Measurements from ENCODE around the gene LRRC37A.
"Not testable (repeated sequence)": the region's sequence is repeated elsewhere in the genome, so short reads cannot be mapped to it uniquely, and the experiment has no call there.

LRRC37A gene

GRCh38 chr17:46266656-46267544 lies 28.0 kb upstream of the LRRC37A start:
- Histone ChIP-seq H3K27ac (ENCODE audit: low read depth, low read length) (peak overlapping the region; percentile 36), H3K27me3 (ENCODE audit: control insufficient read depth in 1 of 2, insufficient read depth in 2 of 2, low read length in 2 of 2) (peaks cover 0 to 9% of the 10 kb centered on the region in 2 donors), H3K4me3 (ENCODE audit: low read depth in 1 of 2, low read length in 2 of 2) (peak overlapping the region; percentile 80 to 86), H3K36me3 (ENCODE audit: control insufficient read depth in 1 of 2, insufficient read depth in 2 of 2, low read length in 2 of 2) (no peaks in the 10 kb centered on the region), H3K9ac (ENCODE audit: low read depth in 1 of 2, low read length in 2 of 2) (peak overlapping the region; percentile 71 to 74), H3K9me3 (ENCODE audit: control insufficient read depth in 1 of 2, low read length in 2 of 2) (no peaks in the 10 kb centered on the region), H3K4me1 (ENCODE audit: control insufficient read depth in 1 of 2, insufficient read depth in 2 of 2, low read length in 2 of 2) (peaks cover 10 to 13% of the 10 kb centered on the region in 2 donors)

GRCh38 chr17:46270032-46270431 lies 24.9 kb upstream of the LRRC37A start:
- Histone ChIP-seq H3K9me3 (ENCODE audit: control insufficient read depth in 1 of 2, low read length in 2 of 2) (no peaks in the 10 kb centered on the region), H3K4me1 (ENCODE audit: control insufficient read depth in 1 of 2, insufficient read depth in 2 of 2, low read length in 2 of 2) (peaks cover 10 to 13% of the 10 kb centered on the region in 2 donors), H3K36me3 (ENCODE audit: control insufficient read depth in 1 of 2, insufficient read depth in 2 of 2, low read length in 2 of 2) (no peaks in the 10 kb centered on the region)

GRCh38 chr17:46273541-46274236 lies 21.2 kb upstream of the LRRC37A start:
- no peak overlapping the region for H3K9ac ChIP-seq (ENCODE audit: low read depth in 1 of 2, low read length in 2 of 2)
- H3K4me3 ChIP-seq (ENCODE audit: low read depth in 1 of 2, low read length in 2 of 2): no peak overlapping the region
- H3K36me3 ChIP-seq (ENCODE audit: control insufficient read depth in 1 of 2, insufficient read depth in 2 of 2, low read length in 2 of 2): no peaks in the 10 kb centered on the region
- no peaks in the 10 kb centered on the region for H3K9me3 ChIP-seq (ENCODE audit: control insufficient read depth in 1 of 2, low read length in 2 of 2)
- no peaks in the 10 kb centered on the region for H3K27me3 ChIP-seq (ENCODE audit: control insufficient read depth in 1 of 2, insufficient read depth in 2 of 2, low read length in 2 of 2)
- H3K4me1 ChIP-seq (ENCODE audit: control insufficient read depth in 1 of 2, insufficient read depth in 2 of 2, low read length in 2 of 2): peaks cover 0 to 6% of the 10 kb centered on the region in 2 donors
- no peak overlapping the region for H3K27ac ChIP-seq (ENCODE audit: low read depth, low read length)

More at GRCh38 chr17:46270032-46270431, 24.9 kb upstream of the LRRC37A start:
- peaks cover 0 to 9% of the 10 kb centered on the region in 2 donors for H3K27me3 ChIP-seq (ENCODE audit: control insufficient read depth in 1 of 2, insufficient read depth in 2 of 2, low read length in 2 of 2)
- no peak overlapping the region for H3K27ac ChIP-seq (ENCODE audit: low read depth, low read length)
- no peak overlapping the region for H3K9ac ChIP-seq (ENCODE audit: low read depth in 1 of 2, low read length in 2 of 2)
- H3K4me3 ChIP-seq (ENCODE audit: low read depth in 1 of 2, low read length in 2 of 2): no peak overlapping the region

- Histone ChIP-seq H3K4me3 (ENCODE audit: low read depth in 1 of 2, low read length in 2 of 2) (no peak overlapping the region), H3K9me3 (ENCODE audit: control insufficient read depth in 1 of 2, low read length in 2 of 2) (no peaks in the 10 kb centered on the region), H3K4me1 (ENCODE audit: control insufficient read depth in 1 of 2, insufficient read depth in 2 of 2, low read length in 2 of 2) (peaks cover 0 to 4% of the 10 kb centered on the region in 2 donors), H3K27me3 (ENCODE audit: control insufficient read depth in 1 of 2, insufficient read depth in 2 of 2, low read length in 2 of 2) (no peaks in the 10 kb centered on the region), H3K27ac (ENCODE audit: low read depth, low read length) (no peak overlapping the region), H3K9ac (ENCODE audit: low read depth in 1 of 2, low read length in 2 of 2) (no peak overlapping the region), H3K36me3 (ENCODE audit: control insufficient read depth in 1 of 2, insufficient read depth in 2 of 2, low read length in 2 of 2) (no peaks in the 10 kb centered on the region)
These were observed 20.7 kb upstream of the LRRC37A start for GRCh38 chr17:46274238-46274637.

GRCh38 chr17:46276728-46277479 lies 18.0 kb upstream of the LRRC37A start:
- H3K4me1 ChIP-seq (ENCODE audit: control insufficient read depth in 1 of 2, insufficient read depth in 2 of 2, low read length in 2 of 2); H3K4me3 ChIP-seq (ENCODE audit: low read depth in 1 of 2, low read length in 2 of 2); H3K9me3 ChIP-seq (ENCODE audit: control insufficient read depth in 1 of 2, low read length in 2 of 2); H3K36me3 ChIP-seq (ENCODE audit: control insufficient read depth in 1 of 2, insufficient read depth in 2 of 2, low read length in 2 of 2); H3K9ac ChIP-seq (ENCODE audit: low read depth in 1 of 2, low read length in 2 of 2); H3K27ac ChIP-seq (ENCODE audit: low read depth, low read length); H3K27me3 ChIP-seq (ENCODE audit: control insufficient read depth in 1 of 2, insufficient read depth in 2 of 2, low read length in 2 of 2): not testable (repeated sequence)

GRCh38 chr17:46281336-46281735 lies 13.6 kb upstream of the LRRC37A start:
- H3K36me3 ChIP-seq (ENCODE audit: control insufficient read depth in 1 of 2, insufficient read depth in 2 of 2, low read length in 2 of 2); H3K9ac ChIP-seq (ENCODE audit: low read depth in 1 of 2, low read length in 2 of 2); H3K27ac ChIP-seq (ENCODE audit: low read depth, low read length); H3K27me3 ChIP-seq (ENCODE audit: control insufficient read depth in 1 of 2, insufficient read depth in 2 of 2, low read length in 2 of 2); H3K9me3 ChIP-seq (ENCODE audit: control insufficient read depth in 1 of 2, low read length in 2 of 2); H3K4me3 ChIP-seq (ENCODE audit: low read depth in 1 of 2, low read length in 2 of 2); H3K4me1 ChIP-seq (ENCODE audit: control insufficient read depth in 1 of 2, insufficient read depth in 2 of 2, low read length in 2 of 2): not testable (repeated sequence)

GRCh38 chr17:46282635-46283034 lies 12.3 kb upstream of the LRRC37A start:
- not testable (repeated sequence) for H3K4me3 ChIP-seq (ENCODE audit: low read depth in 1 of 2, low read length in 2 of 2); H3K4me1 ChIP-seq (ENCODE audit: control insufficient read depth in 1 of 2, insufficient read depth in 2 of 2, low read length in 2 of 2); H3K27ac ChIP-seq (ENCODE audit: low read depth, low read length); H3K36me3 ChIP-seq (ENCODE audit: control insufficient read depth in 1 of 2, insufficient read depth in 2 of 2, low read length in 2 of 2); H3K27me3 ChIP-seq (ENCODE audit: control insufficient read depth in 1 of 2, insufficient read depth in 2 of 2, low read length in 2 of 2); H3K9me3 ChIP-seq (ENCODE audit: control insufficient read depth in 1 of 2, low read length in 2 of 2); H3K9ac ChIP-seq (ENCODE audit: low read depth in 1 of 2, low read length in 2 of 2)

GRCh38 chr17:46284467-46284866 lies 10.5 kb upstream of the LRRC37A start:
- not testable (repeated sequence) for H3K4me3 ChIP-seq (ENCODE audit: low read depth in 1 of 2, low read length in 2 of 2); H3K36me3 ChIP-seq (ENCODE audit: control insufficient read depth in 1 of 2, insufficient read depth in 2 of 2, low read length in 2 of 2); H3K27ac ChIP-seq (ENCODE audit: low read depth, low read length); H3K27me3 ChIP-seq (ENCODE audit: control insufficient read depth in 1 of 2, insufficient read depth in 2 of 2, low read length in 2 of 2); H3K9ac ChIP-seq (ENCODE audit: low read depth in 1 of 2, low read length in 2 of 2); H3K9me3 ChIP-seq (ENCODE audit: control insufficient read depth in 1 of 2, low read length in 2 of 2); H3K4me1 ChIP-seq (ENCODE audit: control insufficient read depth in 1 of 2, insufficient read depth in 2 of 2, low read length in 2 of 2)

GRCh38 chr17:46285500-46285899 lies 9.4 kb upstream of the LRRC37A start:
- H3K27ac ChIP-seq (ENCODE audit: low read depth, low read length); H3K9ac ChIP-seq (ENCODE audit: low read depth in 1 of 2, low read length in 2 of 2); H3K4me1 ChIP-seq (ENCODE audit: control insufficient read depth in 1 of 2, insufficient read depth in 2 of 2, low read length in 2 of 2); H3K27me3 ChIP-seq (ENCODE audit: control insufficient read depth in 1 of 2, insufficient read depth in 2 of 2, low read length in 2 of 2); H3K9me3 ChIP-seq (ENCODE audit: control insufficient read depth in 1 of 2, low read length in 2 of 2); H3K4me3 ChIP-seq (ENCODE audit: low read depth in 1 of 2, low read length in 2 of 2); H3K36me3 ChIP-seq (ENCODE audit: control insufficient read depth in 1 of 2, insufficient read depth in 2 of 2, low read length in 2 of 2): not testable (repeated sequence)

- H3K27ac ChIP-seq (ENCODE audit: low read depth, low read length); H3K4me1 ChIP-seq (ENCODE audit: control insufficient read depth in 1 of 2, insufficient read depth in 2 of 2, low read length in 2 of 2); H3K36me3 ChIP-seq (ENCODE audit: control insufficient read depth in 1 of 2, insufficient read depth in 2 of 2, low read length in 2 of 2); H3K4me3 ChIP-seq (ENCODE audit: low read depth in 1 of 2, low read length in 2 of 2); H3K9me3 ChIP-seq (ENCODE audit: control insufficient read depth in 1 of 2, low read length in 2 of 2); H3K27me3 ChIP-seq (ENCODE audit: control insufficient read depth in 1 of 2, insufficient read depth in 2 of 2, low read length in 2 of 2); H3K9ac ChIP-seq (ENCODE audit: low read depth in 1 of 2, low read length in 2 of 2): not testable (repeated sequence)
These were observed 8.1 kb upstream of the LRRC37A start for GRCh38 chr17:46286764-46287221.

All from duodenal mucosa (tissue), 2 donors.